ENCODE measurements around the gene ZNF277. TPM values are rescaled to one million over a fixed set of nuclear protein-coding genes. Genes with fewer than 3 reads are reported as not detected.

The ZNF277 gene
- total RNA-seq, 4 donors from 2014 or later, result 16.5 to 25.8 (median 19.1) TPM

GRCh38 chr7:112233048-112233697, 26.7 kb downstream of the ZNF277 start:
- TF ChIP-seq CTCF (IDR thresholded peaks at IDR 0.05) (no peak), EP300 (IDR thresholded peaks at IDR 0.05) (no peak), POLR2A (IDR thresholded peaks at IDR 0.05) (no peak)
- Histone ChIP-seq H3K4me3 (no peak overlapping the region), H3K27ac (no peak overlapping the region), H3K9me3 (no peaks in the 10 kb centered on the region), H3K4me1 (peaks cover 0 to 6% (median 0%) of the 10 kb centered on the region in 4 donors), H3K36me3 (no peaks in the 10 kb centered on the region), H3K27me3 (no peaks in the 10 kb centered on the region)
- no peak for DNase-seq (ENCODE audit: low spot score in 2 of 2)
- WGBS, 2 donors, result 81 to 86% methylated on average over 3 of the region's 3 CpGs

GRCh38 chr7:112234147-112234546, 27.7 kb downstream of the ZNF277 start:
- no peaks in the 10 kb centered on the region for H3K9me3 ChIP-seq
- WGBS, 2 donors, result 92 to 97% methylated on average over 1 of the region's 1 CpG
- H3K27me3 ChIP-seq, result no peaks in the 10 kb centered on the region
- H3K36me3 ChIP-seq, result no peaks in the 10 kb centered on the region
- H3K4me1 ChIP-seq, result peaks cover 0 to 6% (median 0%) of the 10 kb centered on the region in 4 donors
- H3K27ac ChIP-seq, result no peak overlapping the region
- no peak for DNase-seq (ENCODE audit: low spot score in 2 of 2)
- TF ChIP-seq POLR2A (IDR thresholded peaks at IDR 0.05) (no peak), CTCF (IDR thresholded peaks at IDR 0.05) (no peak), EP300 (IDR thresholded peaks at IDR 0.05) (no peak)
- H3K4me3 ChIP-seq, result no peak overlapping the region

GRCh38 chr7:112236597-112236996, 30.1 kb downstream of the ZNF277 start:
- Histone ChIP-seq H3K36me3 (no peaks in the 10 kb centered on the region), H3K4me3 (no peak overlapping the region), H3K27me3 (no peaks in the 10 kb centered on the region), H3K27ac (no peak overlapping the region), H3K9me3 (no peaks in the 10 kb centered on the region), H3K4me1 (peaks cover 0 to 6% (median 0%) of the 10 kb centered on the region in 4 donors)
- 93 to 94% methylated on average over 2 of the region's 2 CpGs for WGBS, 2 donors
- no peak for TF ChIP-seq POLR2A (IDR thresholded peaks at IDR 0.05)
- no peak for TF ChIP-seq EP300 (IDR thresholded peaks at IDR 0.05)
- no peak for TF ChIP-seq CTCF (IDR thresholded peaks at IDR 0.05)
- DNase-seq (ENCODE audit: low spot score in 2 of 2), result no peak

GRCh38 chr7:112238330-112238729, 31.8 kb downstream of the ZNF277 start:
- H3K9me3 ChIP-seq, result peaks cover 0 to 6% (median 0%) of the 10 kb centered on the region in 4 donors
- no peak overlapping the region for H3K4me3 ChIP-seq
- no peaks in the 10 kb centered on the region for H3K4me1 ChIP-seq
- WGBS, 2 donors, result 96 to 100% methylated on average over 3 of the region's 3 CpGs
- DNase-seq (ENCODE audit: low spot score in 2 of 2), result no peak
- H3K27ac ChIP-seq, result no peak overlapping the region
- H3K27me3 ChIP-seq, result no peaks in the 10 kb centered on the region
- no peak for TF ChIP-seq EP300 (IDR thresholded peaks at IDR 0.05)
- no peak for TF ChIP-seq CTCF (IDR thresholded peaks at IDR 0.05)
- TF ChIP-seq POLR2A (IDR thresholded peaks at IDR 0.05), result no peak
- no peaks in the 10 kb centered on the region for H3K36me3 ChIP-seq

- H3K27me3 ChIP-seq, result no peaks in the 10 kb centered on the region
- no peaks in the 10 kb centered on the region for H3K4me1 ChIP-seq
- no peak overlapping the region for H3K27ac ChIP-seq
- no peak for DNase-seq (ENCODE audit: low spot score in 2 of 2)
- 92 to 94% methylated on average over 9 of the region's 9 CpGs for WGBS, 2 donors
- no peak overlapping the region for H3K4me3 ChIP-seq
- no peaks in the 10 kb centered on the region for H3K36me3 ChIP-seq
- TF ChIP-seq POLR2A (IDR thresholded peaks at IDR 0.05) (no peak), CTCF (IDR thresholded peaks at IDR 0.05) (no peak), EP300 (IDR thresholded peaks at IDR 0.05) (no peak)
- H3K9me3 ChIP-seq, result peaks cover 0 to 6% (median 0%) of the 10 kb centered on the region in 4 donors
These were observed 32.5 kb downstream of the ZNF277 start for GRCh38 chr7:112238852-112239610.

Data from tibial nerve (tissue), 4 donors.